ENCODE data around the gene FAAP20. TPM values are rescaled to one million over a fixed set of nuclear protein-coding genes. Genes with fewer than 3 reads are reported as not detected.
A peak's percentile ranks its signal among the peaks of the same experiment; 100 is the strongest.

The FAAP20 gene
- total RNA-seq, 1 donor from 2014 or later = 14.2 TPM

- Histone ChIP-seq H3K4me3 (ENCODE audit: low read depth, low read length) (no peak overlapping the region), H3K36me3 (ENCODE audit: control insufficient read depth, insufficient read depth, low read length) (peaks cover 17% of the 10 kb centered on the region)
- FAIRE-seq = peak; percentile 96
Measured at GRCh38 chr1:2155147-2155598, 39.4 kb downstream of the FAAP20 start.

DNA sequence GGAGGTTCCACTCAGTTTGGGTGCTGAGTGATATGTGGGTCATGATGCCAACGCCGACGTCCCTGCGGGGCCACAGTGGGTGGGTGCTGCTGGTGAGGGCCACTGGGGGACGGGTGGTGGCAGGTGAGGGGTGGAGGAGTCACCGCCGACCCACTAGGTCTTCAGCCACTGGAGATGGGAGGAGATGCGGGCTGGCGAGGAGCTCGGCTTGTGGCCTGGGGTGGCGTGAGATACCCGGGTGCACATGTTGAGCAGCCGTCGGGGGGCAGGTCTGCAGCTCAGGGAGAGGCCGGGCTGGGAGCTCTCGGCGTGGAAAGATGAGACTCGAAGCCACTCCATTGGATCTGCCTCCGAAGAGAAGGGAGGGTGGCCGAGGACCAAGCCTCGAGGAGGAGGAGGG is 40.5 kb downstream of the FAAP20 start:
- DNase-seq (ENCODE audit: low read depth) (no peak), FAIRE-seq (no peak)
- no peaks in the 10 kb centered on the region for H3K27me3 ChIP-seq (ENCODE audit: control insufficient read depth, insufficient read depth, low read length)
- H3K4me3 ChIP-seq (ENCODE audit: low read depth, low read length) = no peak overlapping the region
- TF ChIP-seq, protein P1, sequence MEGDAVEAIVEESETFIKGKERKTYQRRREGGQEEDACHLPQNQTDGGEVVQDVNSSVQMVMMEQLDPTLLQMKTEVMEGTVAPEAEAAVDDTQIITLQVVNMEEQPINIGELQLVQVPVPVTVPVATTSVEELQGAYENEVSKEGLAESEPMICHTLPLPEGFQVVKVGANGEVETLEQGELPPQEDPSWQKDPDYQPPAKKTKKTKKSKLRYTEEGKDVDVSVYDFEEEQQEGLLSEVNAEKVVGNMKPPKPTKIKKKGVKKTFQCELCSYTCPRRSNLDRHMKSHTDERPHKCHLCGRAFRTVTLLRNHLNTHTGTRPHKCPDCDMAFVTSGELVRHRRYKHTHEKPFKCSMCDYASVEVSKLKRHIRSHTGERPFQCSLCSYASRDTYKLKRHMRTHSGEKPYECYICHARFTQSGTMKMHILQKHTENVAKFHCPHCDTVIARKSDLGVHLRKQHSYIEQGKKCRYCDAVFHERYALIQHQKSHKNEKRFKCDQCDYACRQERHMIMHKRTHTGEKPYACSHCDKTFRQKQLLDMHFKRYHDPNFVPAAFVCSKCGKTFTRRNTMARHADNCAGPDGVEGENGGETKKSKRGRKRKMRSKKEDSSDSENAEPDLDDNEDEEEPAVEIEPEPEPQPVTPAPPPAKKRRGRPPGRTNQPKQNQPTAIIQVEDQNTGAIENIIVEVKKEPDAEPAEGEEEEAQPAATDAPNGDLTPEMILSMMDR (IDR thresholded peaks at IDR 0.05; ENCODE audit: insufficient read depth, low read length, severe bottlenecking) = no peak
- peaks cover 19% of the 10 kb centered on the region for H3K36me3 ChIP-seq (ENCODE audit: control insufficient read depth, insufficient read depth, low read length)

More at GRCh38 chr1:2155147-2155598, 39.4 kb downstream of the FAAP20 start:
- DNase-seq (ENCODE audit: low read depth) = no peak
- H3K27me3 ChIP-seq (ENCODE audit: control insufficient read depth, insufficient read depth, low read length) = no peaks in the 10 kb centered on the region
- TF ChIP-seq, protein P1 (IDR thresholded peaks at IDR 0.05; ENCODE audit: insufficient read depth, low read length, severe bottlenecking) = no peak

- Histone ChIP-seq H3K4me3 (ENCODE audit: low read depth, low read length) (no peak overlapping the region), H3K27me3 (ENCODE audit: control insufficient read depth, insufficient read depth, low read length) (no peaks in the 10 kb centered on the region), H3K36me3 (ENCODE audit: control insufficient read depth, insufficient read depth, low read length) (peaks cover 24% of the 10 kb centered on the region)
- DNase-seq (ENCODE audit: low read depth) = no peak
- FAIRE-seq = no peak
- TF ChIP-seq, protein P1 (IDR thresholded peaks at IDR 0.05; ENCODE audit: insufficient read depth, low read length, severe bottlenecking) = no peak
Measured at GRCh38 chr1:2152954-2153353, 41.6 kb downstream of the FAAP20 start.

DNA sequence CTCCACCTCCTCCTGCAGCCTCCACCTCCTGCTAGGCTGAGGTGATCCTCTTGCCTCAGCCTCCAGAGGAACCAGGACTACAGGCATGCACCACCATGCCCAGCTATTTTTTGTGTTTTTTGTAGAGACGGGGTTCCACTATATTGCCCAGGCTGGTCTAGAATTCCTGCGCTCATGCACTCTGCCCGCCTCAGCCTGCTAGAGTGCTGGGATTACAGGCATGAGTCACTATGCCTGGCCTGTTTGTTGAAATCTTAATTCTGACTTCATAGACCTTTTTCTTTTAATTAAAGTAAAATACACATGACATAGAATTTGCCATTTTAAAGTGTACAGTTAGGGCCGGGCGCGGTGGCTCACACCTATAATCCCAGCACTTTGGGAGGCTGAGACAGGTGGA is 42.7 kb downstream of the FAAP20 start:
- H3K36me3 ChIP-seq (ENCODE audit: control insufficient read depth, insufficient read depth, low read length) = peaks cover 23% of the 10 kb centered on the region
- no peaks in the 10 kb centered on the region for H3K27me3 ChIP-seq (ENCODE audit: control insufficient read depth, insufficient read depth, low read length)
- FAIRE-seq = no peak
- TF ChIP-seq, protein P1 (IDR thresholded peaks at IDR 0.05; ENCODE audit: insufficient read depth, low read length, severe bottlenecking) = no peak
- DNase-seq (ENCODE audit: low read depth) = no peak
- no peak overlapping the region for H3K4me3 ChIP-seq (ENCODE audit: low read depth, low read length)

DNA sequence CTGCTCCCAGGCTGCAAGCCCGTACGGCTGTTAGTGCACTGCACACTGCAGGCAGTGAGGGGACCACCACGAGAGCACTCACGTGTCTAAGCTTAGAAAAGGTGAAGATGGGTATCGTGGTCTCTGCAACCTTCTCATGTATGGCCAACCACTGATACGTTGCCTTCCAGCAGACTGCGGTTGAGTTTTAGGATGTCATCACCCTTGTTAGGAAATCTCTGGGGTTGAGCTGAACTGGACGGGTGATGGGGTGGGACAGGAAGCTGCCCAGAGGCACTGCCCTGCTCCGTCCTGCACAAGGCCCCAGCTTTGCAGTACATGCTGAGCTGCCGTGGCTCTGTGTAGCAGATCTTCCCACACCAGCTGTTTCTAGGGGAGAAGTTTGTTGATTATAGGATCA is 43.3 kb downstream of the FAAP20 start:
- H3K27me3 ChIP-seq (ENCODE audit: control insufficient read depth, insufficient read depth, low read length) = no peaks in the 10 kb centered on the region
- peaks cover 21% of the 10 kb centered on the region for H3K36me3 ChIP-seq (ENCODE audit: control insufficient read depth, insufficient read depth, low read length)
- DNase-seq (ENCODE audit: low read depth) (no peak), FAIRE-seq (no peak)
- TF ChIP-seq, protein P1 (IDR thresholded peaks at IDR 0.05; ENCODE audit: insufficient read depth, low read length, severe bottlenecking) = no peak
- no peak overlapping the region for H3K4me3 ChIP-seq (ENCODE audit: low read depth, low read length)

- FAIRE-seq = no peak
- Histone ChIP-seq H3K27me3 (ENCODE audit: control insufficient read depth, insufficient read depth, low read length) (no peaks in the 10 kb centered on the region), H3K4me3 (ENCODE audit: low read depth, low read length) (no peak overlapping the region), H3K36me3 (ENCODE audit: control insufficient read depth, insufficient read depth, low read length) (peaks cover 22% of the 10 kb centered on the region)
- TF ChIP-seq, protein P1 (IDR thresholded peaks at IDR 0.05; ENCODE audit: insufficient read depth, low read length, severe bottlenecking) = no peak
- DNase-seq (ENCODE audit: low read depth) = no peak
Measured at GRCh38 chr1:2150801-2151200, 43.8 kb downstream of the FAAP20 start.

All from bronchial epithelial cell (primary cell).